Activated CD4-positive, alpha-beta T cell treated with anti-CD3 and anti-CD28 coated beads for 48 hours (primary cell): ENCODE measurements around the gene SLC9B2.

ENCODE experiments used
- DNase-seq: peaks from one replicate; pipeline ENCODE4 v3.0.0-alpha.2; 2020

Gene SLC9B2

DNA sequence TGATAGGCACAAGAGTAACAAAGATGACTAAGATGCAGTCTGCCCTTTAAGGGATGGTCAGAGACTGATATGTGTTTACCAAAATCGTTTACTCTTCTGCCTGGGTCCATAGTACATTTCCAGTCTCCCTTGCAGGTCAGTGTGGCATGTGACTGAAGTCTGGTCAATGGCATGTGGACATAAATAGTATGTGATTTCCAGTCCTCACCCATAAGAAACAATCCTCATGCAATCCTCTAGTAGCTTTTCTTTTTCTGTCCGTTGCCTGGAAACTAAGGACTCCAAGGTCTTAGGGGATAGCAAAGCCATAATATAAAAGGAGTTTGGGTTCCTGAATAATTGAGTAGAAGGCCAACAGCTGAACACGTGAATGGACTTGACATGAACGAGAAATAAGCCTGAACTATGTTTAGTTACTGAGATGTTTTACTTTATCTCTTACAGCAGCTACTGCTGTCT lies 1.1 kb downstream of the SLC9B2 start:
- no peak for DNase-seq

DNA sequence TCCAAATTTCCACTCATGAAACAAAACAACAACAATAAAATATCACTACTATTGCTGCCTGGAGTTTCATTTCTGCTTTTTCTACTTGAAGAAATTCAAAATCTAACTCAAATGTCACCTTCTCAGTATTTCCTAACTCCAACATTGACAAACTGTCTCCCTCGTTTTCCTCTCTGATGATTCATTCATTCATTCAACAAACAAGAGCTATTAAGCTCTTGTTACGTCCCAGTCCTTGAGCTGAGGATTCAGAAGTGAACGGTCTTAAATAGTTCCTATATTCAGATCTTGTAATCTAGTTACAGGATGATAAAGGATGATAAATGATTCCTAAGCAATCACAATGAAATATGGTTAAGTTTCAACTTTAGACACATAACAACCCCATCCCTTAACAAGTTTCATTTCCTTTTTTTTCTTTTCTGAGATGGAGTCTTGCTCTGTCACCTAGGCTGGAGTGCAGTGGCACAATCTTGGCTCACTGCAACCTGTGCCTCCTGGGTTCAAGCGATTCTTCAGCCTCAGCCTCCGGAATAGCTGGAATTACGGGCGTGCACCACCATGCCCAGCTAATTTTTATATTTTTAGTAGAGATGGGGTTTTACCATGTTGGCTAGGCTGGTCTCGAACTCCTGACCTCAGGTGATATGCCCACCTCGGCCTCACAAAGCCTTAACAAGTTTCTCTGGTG lies 1.7 kb downstream of the SLC9B2 start:
- DNase-seq, result no peak

DNA sequence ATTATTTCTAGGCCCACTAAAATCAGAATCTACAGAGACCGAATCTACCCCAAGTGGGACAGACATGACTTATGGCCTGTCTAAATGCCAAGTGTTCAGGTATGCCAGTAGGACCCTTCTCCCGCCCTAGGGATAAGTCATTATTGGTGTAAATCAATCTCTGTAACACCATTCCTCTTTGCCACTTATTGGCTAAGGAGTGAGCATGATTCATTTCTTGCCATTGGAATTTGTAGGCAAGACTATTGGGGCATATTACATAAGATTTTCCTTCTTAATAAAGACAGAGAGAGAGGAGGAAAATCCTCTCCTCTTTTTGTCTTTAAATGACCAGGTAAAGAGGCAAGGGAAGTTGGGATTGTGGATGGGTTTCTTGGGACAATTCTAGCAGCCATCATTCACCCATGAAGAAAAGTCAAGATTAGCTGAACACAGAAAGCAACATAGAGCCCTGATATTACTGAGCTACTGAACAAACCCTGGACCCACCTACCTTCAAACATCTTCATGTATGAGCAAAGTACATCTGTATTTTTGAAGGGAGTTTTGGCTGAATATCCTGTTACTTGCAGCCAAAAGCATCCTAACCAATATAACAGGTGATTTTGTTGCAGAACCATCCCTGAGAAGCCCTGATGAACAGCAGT lies 2.6 kb downstream of the SLC9B2 start:
- DNase-seq, result no peak

DNA sequence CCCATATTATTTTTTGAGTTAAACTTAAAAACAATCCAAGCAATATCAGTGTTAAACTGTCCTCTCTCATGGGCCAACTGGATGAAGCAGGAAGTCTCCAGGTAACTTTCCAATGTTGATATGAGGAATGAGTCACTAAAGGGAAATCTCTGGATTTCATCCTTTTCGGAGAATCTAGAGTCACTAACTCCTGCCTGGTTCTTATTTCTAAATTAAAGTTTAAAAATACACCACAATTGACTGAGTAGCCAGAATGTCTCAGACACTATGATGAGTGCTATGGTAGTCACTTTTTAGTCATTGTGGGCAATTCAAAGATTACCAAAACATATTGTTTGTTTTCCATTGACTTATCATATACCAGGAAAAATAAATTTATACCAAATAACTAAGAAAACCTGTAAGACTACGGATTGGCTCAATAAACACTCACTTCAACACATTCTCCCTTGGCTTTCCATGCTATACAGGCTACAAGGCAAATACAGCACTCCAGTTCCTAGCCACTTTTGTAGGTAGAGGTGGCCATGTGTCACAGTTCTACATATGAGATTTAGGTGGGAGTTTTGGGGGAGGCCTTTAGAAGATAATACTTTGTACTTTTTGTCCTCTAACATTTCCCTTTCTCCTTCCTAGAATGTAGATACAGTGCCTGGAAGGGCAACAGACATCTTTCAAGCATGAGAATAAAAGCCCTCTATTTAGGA lies 8.6 kb downstream of the SLC9B2 start:
- no peak for DNase-seq

DNA sequence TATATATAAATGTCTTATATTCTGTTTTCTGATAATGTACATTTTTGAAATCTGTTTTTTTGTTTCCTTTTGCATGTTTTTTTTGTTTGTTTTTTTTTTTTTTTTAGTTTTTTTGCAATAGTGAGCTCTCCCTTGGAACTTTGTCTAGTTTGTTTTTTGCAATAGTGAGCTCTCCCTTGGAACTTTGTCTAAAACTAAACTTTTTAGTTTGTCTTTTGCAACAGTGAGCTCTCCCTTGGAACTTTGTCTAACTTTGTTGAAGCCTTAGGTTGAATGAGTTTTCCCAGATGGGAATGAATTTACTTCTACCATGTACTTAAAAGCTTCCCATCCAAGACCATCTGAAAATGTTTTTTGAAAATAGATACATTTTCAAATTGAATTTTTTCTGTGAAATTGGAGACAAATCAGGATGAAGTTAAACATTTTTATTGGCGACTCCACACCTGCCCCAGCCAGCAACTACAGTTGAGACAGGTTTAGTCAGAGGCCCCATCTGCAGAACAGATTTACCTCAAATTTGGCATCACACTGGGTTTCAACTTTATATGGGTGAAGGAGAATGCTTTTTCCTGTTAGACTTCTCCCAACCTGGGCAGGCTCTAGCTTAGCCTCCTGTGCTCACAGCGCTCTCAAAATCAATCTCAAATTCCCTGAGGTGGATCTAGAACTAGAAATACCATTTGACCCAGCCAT lies 16.0 kb downstream of the SLC9B2 start:
- DNase-seq, result no peak

DNA sequence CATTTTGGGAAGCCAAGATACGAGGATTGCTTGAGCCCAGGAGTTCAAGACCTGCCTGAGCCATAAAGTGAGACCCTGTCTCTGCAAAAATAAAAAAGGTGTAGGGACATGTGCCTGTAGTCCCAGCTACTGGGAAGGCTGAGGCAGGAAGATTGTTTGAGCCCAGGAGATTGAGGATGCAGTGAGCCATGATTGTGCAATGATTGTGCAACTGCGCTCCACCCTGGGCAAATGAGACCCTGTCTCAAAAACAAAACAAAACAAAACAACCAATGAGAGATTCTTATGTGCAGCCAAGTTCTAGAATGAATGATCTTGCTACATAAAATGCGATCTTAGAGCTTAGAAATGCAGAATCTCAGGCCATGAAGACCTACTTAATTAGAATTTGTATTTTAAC lies 22.5 kb downstream of the SLC9B2 start:
- no peak for DNase-seq

DNA sequence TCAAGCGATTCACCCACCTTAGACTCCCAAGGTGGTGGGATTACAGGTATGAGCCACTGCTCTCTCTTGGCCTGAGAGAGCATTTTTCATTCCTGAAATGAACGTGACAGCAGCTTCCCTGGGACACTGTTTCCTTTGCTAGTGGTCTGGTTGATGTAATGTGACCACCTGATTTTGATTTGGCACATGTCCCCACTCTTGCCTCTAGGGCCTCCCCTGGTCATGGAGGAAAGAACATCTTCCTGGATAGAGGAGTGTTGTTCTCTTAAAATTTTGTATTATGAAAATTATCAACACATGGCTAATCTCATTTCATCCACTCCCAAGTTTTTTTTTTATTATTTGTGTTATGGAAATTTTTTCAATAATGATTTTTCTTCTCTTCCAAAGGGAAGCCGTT lies 23.8 kb downstream of the SLC9B2 start:
- DNase-seq, result no peak

DNA sequence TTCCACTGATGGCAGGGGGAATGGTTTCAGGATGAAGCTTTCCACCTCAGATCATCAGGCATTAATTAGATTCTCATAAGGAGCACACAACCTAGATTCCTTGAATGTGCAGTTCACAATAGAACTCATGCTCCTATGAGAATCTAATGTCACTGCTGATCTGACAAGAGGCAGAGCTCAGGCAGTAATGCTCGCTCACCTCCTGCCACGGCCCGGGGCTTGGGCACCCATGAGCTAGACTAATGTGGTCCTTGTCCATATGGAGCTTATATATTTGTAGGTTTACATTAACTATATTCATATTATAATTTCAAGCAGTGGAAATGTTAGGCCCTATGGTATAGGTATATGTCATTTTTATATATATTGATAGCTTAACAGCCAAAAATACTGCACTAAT lies 24.4 kb downstream of the SLC9B2 start:
- no peak for DNase-seq

DNA sequence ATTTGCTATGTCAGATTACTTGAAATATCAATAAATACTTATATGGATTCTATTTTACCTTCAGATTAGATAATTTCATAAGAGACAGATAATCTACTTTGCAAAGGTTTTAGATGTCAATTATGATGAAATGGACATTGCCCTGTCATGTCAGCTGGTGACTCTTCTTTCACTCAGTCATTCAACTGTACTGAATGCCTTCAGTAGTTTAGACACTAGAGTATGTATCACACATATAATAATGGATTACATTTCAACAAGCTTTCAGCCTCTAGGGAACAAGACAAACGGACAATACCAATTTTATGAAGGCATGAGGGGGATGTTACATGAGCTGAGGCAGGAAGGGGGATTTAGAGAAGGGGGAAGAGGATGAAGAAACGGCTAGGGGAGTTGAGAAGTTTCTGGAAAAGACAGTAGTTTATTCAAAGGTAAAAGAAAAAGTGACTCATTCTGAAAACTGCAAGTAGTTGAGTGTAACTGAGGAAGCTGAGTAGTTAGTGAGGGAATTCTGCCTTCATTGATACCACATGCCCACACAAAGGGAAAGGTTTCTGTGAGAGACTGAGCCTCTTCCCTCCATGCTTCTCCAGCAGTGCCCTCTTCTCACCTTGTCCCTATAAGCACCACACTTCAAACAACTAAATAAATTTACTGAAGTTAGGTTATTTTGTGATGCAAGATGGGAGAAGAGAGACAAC lies 25.7 kb downstream of the SLC9B2 start:
- no peak for DNase-seq

DNA sequence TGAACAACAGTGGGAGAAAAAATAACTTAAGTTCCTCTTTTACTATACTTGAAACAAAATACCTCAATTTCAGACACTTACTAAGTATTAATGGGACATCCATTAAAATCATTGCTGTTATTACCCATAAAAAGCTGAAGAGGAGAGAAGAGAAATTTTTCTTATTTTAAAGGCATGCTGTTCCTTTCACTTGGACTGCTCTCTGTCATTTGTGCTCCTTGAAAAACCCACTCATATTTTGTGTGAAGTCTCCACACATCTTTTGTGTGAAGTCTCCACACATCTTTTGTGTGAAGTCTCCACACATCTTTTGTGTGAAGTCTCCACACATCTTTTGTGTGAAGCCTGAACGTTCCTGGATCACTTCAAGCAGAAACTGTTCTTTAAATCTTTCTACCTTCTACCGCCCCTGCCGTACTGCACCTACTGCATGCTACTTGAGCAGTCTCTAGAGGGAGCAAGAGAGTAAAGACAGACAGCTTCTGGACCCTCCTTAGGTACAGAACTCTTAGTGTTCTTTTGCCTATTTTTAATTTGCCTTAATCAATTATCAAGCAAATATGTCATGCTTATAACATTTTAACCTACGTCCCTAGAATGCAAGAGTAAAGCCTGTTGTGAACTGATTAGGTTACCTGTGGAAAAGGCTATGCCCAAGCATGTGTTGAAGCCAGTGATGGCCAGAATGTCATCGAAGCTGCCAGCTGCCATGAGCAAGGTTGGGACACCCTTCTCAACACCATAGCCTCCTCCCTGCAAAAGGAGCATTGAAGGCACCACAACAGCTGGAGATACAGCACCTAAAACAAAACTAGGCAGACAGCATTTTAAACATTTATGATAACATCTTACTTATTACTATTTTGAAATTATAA lies 29.9 kb downstream of the SLC9B2 start:
- peak; percentile 34 for DNase-seq

DNA sequence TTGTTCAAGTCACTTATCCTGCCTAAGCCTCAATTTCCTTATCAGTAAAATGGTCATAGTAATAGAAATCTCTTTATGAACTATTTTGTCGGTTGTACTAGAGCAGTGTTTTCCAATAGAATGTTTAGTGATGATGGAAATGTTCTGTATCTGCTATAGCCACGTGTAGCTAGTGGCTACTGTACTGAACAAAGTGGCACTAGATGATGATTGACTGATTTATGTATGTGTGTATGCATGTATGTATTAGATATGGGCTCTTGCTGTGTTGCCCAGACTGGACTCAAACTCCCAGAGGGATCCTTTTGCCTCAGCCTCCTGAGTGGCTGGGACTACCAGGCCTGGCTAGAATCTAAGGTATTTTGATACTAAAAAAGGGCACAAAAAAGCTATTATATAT lies 32.4 kb downstream of the SLC9B2 start:
- no peak for DNase-seq

DNA sequence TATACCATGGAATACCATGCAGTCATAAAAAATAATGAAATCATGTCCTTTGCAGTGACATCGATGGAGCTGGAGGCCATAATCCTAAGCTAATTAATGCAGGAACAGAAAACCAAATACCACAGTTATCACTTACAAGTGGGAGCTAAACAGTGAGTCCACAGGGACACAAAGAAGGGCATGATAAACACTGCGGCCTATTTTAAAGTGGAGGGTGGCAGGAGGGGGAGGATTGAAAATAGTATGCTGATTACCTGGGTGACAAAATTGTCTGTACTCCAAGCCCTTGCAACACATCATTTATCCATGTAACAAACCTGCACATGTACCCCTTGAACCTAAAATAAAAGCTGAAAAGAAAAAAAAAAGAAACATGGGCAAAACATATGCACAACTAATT lies 40.4 kb downstream of the SLC9B2 start:
- no peak for DNase-seq

DNA sequence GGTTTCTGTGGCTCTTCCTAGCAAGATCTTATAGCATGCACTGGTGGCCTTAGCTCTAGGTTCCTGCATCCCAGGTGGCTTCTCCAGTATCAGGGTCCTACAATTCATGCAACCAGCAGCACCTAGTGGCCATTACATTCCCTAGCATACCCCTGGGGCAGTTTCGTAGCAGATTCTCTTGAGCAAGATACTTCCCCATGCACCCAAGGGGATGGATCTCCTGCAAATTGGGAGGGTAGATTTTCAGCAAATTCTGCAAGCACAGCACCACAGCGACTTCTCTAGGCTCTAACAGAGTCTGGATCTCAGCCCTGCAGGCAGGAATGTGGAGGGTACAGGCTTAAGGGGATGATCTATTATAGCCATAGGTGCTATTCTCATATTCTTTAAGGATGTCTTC lies 44.0 kb downstream of the SLC9B2 start:
- DNase-seq, result no peak

DNA sequence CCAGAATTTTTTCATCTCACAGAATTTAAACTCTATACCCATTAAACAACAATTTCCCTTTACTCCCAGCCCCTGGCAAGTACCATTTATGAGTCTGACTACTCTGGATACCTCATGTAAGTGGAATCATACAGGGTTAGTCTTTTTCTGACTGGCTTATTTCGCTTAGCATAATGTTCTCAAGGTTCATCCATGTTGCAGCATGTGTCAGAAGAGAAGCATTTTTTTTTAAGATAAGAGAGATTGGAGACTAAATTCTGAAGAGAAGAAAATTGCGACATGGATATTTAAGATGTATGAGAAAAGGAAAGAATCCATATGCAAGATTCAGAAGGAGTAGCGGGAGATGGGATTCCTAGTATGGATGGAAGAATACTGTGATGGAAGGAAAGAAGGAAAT lies 45.8 kb downstream of the SLC9B2 start:
- no peak for DNase-seq

DNA sequence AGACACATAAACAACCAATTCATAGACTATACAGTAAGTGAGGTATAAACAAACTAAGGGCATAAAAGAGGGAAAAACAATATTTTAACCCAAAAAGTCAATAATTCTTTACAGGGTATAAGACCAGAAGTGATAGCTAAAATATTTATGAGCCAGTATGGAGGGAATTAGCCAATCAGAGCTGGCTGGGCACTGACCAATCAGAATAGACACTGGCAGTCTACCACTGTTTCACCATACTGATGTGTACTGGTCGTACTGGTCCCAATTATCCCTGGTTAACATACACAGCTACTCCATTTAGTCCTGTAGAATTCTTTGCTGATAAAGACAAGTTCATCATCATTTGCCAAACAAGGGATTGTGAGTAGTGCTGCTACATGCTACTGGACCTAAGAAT lies 47.3 kb downstream of the SLC9B2 start:
- no peak for DNase-seq

DNA sequence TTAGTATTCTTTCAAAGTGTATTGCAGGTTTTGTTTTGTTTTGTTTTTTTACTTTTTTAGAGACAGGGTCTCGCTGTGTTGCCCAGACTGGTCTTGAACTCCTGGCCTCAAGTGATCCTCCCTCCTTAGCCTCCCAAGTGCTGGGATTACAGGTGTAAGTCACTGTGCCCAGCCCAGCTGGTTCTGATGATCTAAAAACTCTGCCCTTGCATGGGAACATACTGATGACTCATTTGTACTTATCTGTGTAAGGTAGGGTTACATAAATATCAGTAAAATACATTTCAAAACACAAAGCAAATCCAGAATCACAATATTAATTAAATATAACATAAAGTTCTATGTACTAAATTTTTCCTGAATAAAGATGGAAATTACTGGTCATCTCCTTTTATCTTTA lies 49.7 kb downstream of the SLC9B2 start:
- no peak for DNase-seq

DNA sequence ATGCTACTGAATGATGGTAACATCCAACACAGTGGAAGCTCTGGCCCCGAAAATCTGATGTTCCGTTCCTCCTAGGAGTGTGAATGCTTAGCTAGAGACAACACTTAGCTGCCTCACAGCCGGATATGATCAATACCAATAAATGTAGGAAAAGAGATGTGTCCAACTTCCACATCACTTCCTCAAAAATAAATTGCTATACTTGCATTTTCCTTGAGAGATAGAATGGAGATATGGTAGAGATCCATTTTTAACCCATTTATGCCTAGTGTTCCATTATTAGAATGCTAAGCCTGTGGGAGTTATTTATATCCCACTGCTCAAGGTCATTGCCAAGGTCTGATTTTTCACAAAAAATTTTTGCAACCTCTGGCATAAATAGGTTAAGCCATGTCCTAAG lies 51.6 kb downstream of the SLC9B2 start:
- DNase-seq, result no peak

DNA sequence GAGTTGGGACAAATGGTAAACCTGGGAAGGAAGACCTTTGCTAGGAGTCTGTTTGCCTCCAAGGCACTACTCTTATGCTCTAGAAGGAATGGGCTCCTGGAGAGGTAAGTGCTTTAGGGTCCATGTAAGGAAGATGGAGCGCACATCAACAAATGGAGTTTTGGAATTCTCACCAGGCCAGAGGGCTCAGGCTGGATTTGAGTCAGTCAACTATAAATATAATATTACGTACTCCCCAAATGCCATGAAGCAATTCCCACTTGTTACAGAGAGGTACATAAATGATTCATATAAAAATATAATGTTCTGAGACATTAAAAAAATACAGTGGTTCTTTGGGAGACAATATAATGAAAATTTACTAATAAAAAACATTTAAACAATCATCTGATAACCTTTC lies 55.4 kb downstream of the SLC9B2 start:
- no peak for DNase-seq

DNA sequence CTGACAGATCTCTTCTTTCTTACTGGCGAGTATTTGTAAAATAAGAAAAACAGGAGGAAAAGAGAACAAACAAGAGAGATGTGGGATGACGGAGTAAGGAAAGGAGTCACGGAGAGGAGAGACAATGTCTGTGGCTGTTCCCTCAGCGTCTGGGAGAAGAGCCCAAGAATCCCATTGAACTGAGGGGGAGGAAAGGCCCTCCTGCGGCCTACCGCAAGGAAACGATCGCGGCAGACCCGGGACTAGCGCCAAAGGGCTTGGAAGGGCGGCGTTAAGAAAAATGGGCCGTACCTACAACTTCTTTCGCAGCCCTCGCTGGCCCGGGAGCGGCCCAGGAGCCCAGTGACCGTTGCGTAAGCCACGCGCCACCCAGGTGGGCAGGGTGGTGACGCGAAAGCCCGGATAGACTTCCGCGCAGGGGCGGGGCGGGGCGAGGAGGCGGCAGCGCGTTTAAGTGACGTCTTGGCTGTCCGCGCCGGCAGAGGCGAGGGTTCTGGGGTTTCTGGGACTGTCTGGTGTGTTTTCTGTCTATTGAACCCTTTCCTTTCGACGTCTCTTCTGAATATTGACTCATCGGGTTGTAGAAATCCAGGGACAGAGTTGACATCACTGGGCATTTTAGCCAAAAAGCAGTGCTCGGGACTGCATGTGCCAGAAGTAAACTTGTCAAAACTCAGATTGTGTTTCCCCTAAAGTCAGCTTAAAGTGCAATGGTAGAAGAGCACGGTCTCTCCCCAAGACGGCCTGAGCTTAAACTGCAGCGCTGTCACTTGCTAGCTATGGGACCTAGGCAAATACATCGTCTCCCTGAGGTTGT lies 57.0 kb downstream of the SLC9B2 start, which contains the start of gene SLC9B1:
SLC9B1 (minus strand) TSS at position 398 of the 817 bp plus-strand sequence. CDS start 27,994 bp downstream, outside the sequence.
- peak; percentile 96 for DNase-seq

DNA sequence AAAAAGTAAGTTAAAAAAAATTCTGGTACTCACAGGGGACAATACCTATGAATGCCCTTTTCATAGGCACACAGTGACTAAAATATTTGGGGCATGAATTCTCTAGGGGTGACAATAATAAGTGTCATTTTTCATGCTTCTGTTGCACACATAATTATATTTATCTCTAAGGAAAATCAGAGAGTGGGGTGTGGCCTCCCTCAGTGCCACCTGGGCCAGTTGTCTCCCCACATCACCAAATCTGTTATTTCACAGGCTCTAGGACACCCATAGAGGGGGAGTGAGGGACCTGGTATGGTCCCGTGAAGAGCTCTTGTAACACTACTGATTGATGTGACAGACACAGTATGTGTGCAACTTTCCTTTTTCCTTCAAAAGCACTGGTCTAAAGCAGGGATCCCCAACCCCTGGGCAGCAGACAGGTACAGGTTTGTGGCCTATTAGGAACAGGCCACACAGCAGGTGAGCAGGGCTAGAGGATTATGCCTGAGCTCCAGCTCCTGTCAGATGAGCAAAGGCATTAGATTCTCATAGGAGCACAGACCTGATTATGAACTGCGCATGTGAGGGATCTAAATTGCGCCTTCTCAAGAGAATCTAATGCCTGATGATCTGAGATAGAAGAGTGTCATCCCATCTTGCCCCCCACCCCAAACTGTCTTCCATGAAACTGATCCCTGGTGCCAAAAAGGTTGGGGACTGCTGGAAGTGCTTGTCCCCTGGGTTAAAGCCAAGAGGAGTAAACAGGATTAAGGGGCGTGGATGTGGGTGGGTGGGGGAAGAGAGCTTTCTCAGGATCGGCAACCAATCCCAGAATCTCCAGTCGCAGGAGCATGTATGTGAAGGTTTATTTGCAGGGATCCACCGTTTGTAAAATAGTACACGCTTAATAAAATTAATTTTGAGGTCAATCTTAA lies 57.9 kb downstream of the SLC9B2 start:
- DNase-seq, result no peak
